Measurements from ENCODE around the gene PFKL. TPM values are rescaled to one million over a fixed set of nuclear protein-coding genes. Genes with fewer than 3 reads are reported as not detected.

The PFKL gene
- total and polyA plus RNA-seq, 2 of the 8 experiments (the other 6 are each of a cell fraction or from before 2014, with no cell fraction given), result 80.2 to 82.3 TPM

- Histone ChIP-seq H3K56ac (replicated peaks; ENCODE audit: insufficient read length, low read depth, low read length) (no peak overlapping the region), H3K23me2 (ENCODE audit: low read depth, low read length) (no peaks in the 10 kb centered on the region), H3K27ac (ENCODE audit: low read depth, low read length) (no peak overlapping the region), H3K9ac (replicated peaks in 1 of 4; ENCODE audit: extremely low read depth in 1 of 4, low read depth in 3 of 4, low read length in 3 of 4) (no peak overlapping the region), H2BK5ac (ENCODE audit: low read depth, low read length) (peak overlapping the region; percentile 88; the same call in 1 of the 2 replicates), H3K14ac (ENCODE audit: insufficient read length) (no peak overlapping the region), H2AK5ac (ENCODE audit: low read depth, low read length) (no peak overlapping the region), H3K79me2 (ENCODE audit: control insufficient read depth in 1 of 2, insufficient read depth in 2 of 2, low read length in 2 of 2) (no peaks in the 10 kb centered on the region), H3K4me1 (replicated peaks in 1 of 4; ENCODE audit: control insufficient read depth in 3 of 4, insufficient read depth in 4 of 4, low read length in 3 of 4) (no peaks in the 10 kb centered on the region), H3K79me1 (ENCODE audit: low read depth, low read length) (no peaks in the 10 kb centered on the region), H4K8ac (ENCODE audit: extremely low read depth, insufficient read depth, low read length) (no peak overlapping the region), H4K20me1 (replicated peaks in 1 of 2; ENCODE audit: control insufficient read depth in 1 of 2, insufficient read depth in 2 of 2, low read length in 2 of 2) (peaks cover 0 to 10% of the 10 kb centered on the region in 2 experiments), H3K4me2 (ENCODE audit: insufficient read depth in 1 of 2, low read depth in 2 of 2, low read length in 2 of 2) (no peak overlapping the region), H3K27me3 (replicated peaks in 1 of 4; ENCODE audit: control insufficient read depth in 3 of 4, extremely low read depth in 1 of 4, insufficient read depth in 3 of 4, low read length in 3 of 4) (no peaks in the 10 kb centered on the region), H3K9me3 (ENCODE audit: insufficient read depth in 2 of 2, low read depth in 1 of 2, low read length in 1 of 2) (no peaks in the 10 kb centered on the region), H4K91ac (replicated peaks; ENCODE audit: insufficient read length, low read length) (no peak overlapping the region), H2BK120ac (replicated peaks; ENCODE audit: low read depth, low read length) (no peak overlapping the region), H2BK12ac (ENCODE audit: low read depth, low read length) (no peak overlapping the region), H3K4ac (replicated peaks; ENCODE audit: insufficient read length, low read depth, low read length) (no peak overlapping the region), H4K5ac (ENCODE audit: insufficient read length, low read depth, low read length) (no peak overlapping the region), H2BK20ac (ENCODE audit: low read length) (no peak overlapping the region), H2AFZ (ENCODE audit: low read length) (no peak overlapping the region), H3K23ac (ENCODE audit: insufficient read length) (no peak overlapping the region), H3K36me3 (ENCODE audit: control insufficient read depth in 2 of 4, insufficient read depth in 4 of 4, low read length in 3 of 4) (peaks cover 0 to 31% (median 2%) of the 10 kb centered on the region in 4 experiments; a peak in 5 of 8 replicates), H3K4me3 (ENCODE audit: extremely low read depth in 1 of 4, insufficient read depth in 2 of 4, low read depth in 3 of 4, low read length in 4 of 4) (no peak overlapping the region), H3K18ac (ENCODE audit: extremely low read depth, low read length) (no peak overlapping the region), H2BK15ac (ENCODE audit: low read length) (no peak overlapping the region)
- FAIRE-seq (no peak), DNase-seq (ENCODE audit: low read depth in 1 of 2, low spot score in 2 of 2) (no peak)
- ChIA-PET POLR2A (ENCODE audit: partially characterized antibody) (interaction anchor here (1.5 kb wide), 1 partner anchor 16 kb away, joined by 3 read pairs; no protein-coding TSS in a partner anchor), CTCF (ENCODE audit: partially characterized antibody) (no interaction called here)
- WGBS, 2 experiments (ENCODE audit: extremely low coverage in 1 of 2, insufficient coverage in 1 of 2, insufficient read length in 1 of 2, insufficient replicate concordance in 2 of 2, low coverage in 1 of 2, low lambda C conversion rate in 2 of 2, missing lambda C conversion rate in 1 of 2), result 93% methylated on average over 19 of the region's 19 CpGs; no CpG with 5 or more reads in 1 of the 2 experiments
- TF ChIP-seq POLR2A (IDR thresholded peaks at IDR 0.05; ENCODE audit: control extremely low read depth in 1 of 2, low read depth in 2 of 2, low read length in 2 of 2), result no peak
- no peak for TF ChIP-seq SIRT6 (IDR thresholded peaks at IDR 0.05; ENCODE audit: low read length)
- TF ChIP-seq E2F6 (IDR thresholded peaks at IDR 0.05), result no peak
- TF ChIP-seq NRF1 (IDR thresholded peaks at IDR 0.05; ENCODE audit: low read depth, low read length), result no peak
- TF ChIP-seq, protein P1, sequence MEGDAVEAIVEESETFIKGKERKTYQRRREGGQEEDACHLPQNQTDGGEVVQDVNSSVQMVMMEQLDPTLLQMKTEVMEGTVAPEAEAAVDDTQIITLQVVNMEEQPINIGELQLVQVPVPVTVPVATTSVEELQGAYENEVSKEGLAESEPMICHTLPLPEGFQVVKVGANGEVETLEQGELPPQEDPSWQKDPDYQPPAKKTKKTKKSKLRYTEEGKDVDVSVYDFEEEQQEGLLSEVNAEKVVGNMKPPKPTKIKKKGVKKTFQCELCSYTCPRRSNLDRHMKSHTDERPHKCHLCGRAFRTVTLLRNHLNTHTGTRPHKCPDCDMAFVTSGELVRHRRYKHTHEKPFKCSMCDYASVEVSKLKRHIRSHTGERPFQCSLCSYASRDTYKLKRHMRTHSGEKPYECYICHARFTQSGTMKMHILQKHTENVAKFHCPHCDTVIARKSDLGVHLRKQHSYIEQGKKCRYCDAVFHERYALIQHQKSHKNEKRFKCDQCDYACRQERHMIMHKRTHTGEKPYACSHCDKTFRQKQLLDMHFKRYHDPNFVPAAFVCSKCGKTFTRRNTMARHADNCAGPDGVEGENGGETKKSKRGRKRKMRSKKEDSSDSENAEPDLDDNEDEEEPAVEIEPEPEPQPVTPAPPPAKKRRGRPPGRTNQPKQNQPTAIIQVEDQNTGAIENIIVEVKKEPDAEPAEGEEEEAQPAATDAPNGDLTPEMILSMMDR (IDR thresholded peaks at IDR 0.05; ENCODE audit: control extremely low read depth in 1 of 3, insufficient read depth in 1 of 3, low read depth in 1 of 3, low read length in 3 of 3), result no peak
- TF ChIP-seq, protein P2, sequence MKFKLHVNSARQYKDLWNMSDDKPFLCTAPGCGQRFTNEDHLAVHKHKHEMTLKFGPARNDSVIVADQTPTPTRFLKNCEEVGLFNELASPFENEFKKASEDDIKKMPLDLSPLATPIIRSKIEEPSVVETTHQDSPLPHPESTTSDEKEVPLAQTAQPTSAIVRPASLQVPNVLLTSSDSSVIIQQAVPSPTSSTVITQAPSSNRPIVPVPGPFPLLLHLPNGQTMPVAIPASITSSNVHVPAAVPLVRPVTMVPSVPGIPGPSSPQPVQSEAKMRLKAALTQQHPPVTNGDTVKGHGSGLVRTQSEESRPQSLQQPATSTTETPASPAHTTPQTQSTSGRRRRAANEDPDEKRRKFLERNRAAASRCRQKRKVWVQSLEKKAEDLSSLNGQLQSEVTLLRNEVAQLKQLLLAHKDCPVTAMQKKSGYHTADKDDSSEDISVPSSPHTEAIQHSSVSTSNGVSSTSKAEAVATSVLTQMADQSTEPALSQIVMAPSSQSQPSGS (IDR thresholded peaks at IDR 0.05; ENCODE audit: low read length), result no peak
- no peak for TF ChIP-seq EZH2 (IDR thresholded peaks at IDR 0.05; ENCODE audit: low read depth, low read length, severe bottlenecking)
- TF ChIP-seq EGR1 (IDR thresholded peaks at IDR 0.05; ENCODE audit: borderline replicate concordance, low read depth, low read length), result no peak
- TF ChIP-seq TBP (IDR thresholded peaks at IDR 0.05; ENCODE audit: low read depth, low read length), result no peak
Observed at GRCh38 chr21:44317241-44317782, 17.5 kb downstream of the PFKL start.

Measured in H1 (cell line).